Prostate gland (tissue), 2 donors: ENCODE results near the gene CCDC146. TPM values are rescaled to one million over a fixed set of nuclear protein-coding genes. Genes with fewer than 3 reads are reported as not detected.

Experiments
- DNase-seq: peaks from one replicate; pipeline ENCODE4 v3.0.0-alpha.2; 2019; ENCODE audit warnings: low spot score
- H3K27ac ChIP-seq, 2 donors: fragments of 200-600 bp; sonication (generic); 2 replicates each; pipeline ENCODE4 v1.5.1; 2017 to 2019
- H3K27me3 ChIP-seq: fragments of 200-600 bp; sonication (generic); replicated peaks from 2 replicates; pipeline ENCODE4 v1.5.1; 2019; ENCODE audit not compliant: insufficient read depth
- H3K36me3 ChIP-seq, 2 donors: fragments of 200-600 bp; sonication (generic); 1 replicate in 1 of 2; 2 replicates in 1 of 2; pipeline versions ENCODE4 v1.5.1 to v1.8.1; 2017 to 2019
- H3K4me1 ChIP-seq: fragments of 200-600 bp; sonication (generic); replicated peaks from 2 replicates; pipeline ENCODE4 v1.5.1; 2019
- H3K4me3 ChIP-seq, 2 donors: fragments of 200-600 bp; sonication (generic); 2 replicates each; pipeline ENCODE4 v1.5.1; 2017 to 2019
- H3K9me3 ChIP-seq: fragments of 200-600 bp; sonication (generic); 2 replicates; pipeline ENCODE4 v1.5.1; 2017
- CTCF ChIP-seq, 4 experiments: fragments of 200-600 bp in 2 of 4; fragments of 450-650 bp in 2 of 4; sonication (generic) in 2 of 4; IDR thresholded peaks; 1 replicate in 3 of 4; 2 replicates in 1 of 4; pipeline ENCODE4 v1.5.1; 2016 to 2019; ENCODE audit warnings: antibody characterized with exemption in 4 of 4, mild to moderate bottlenecking in 2 of 4, moderate library complexity in 2 of 4
- POLR2A ChIP-seq: fragments of 450-650 bp; IDR thresholded peaks from one replicate; pipeline ENCODE4 v1.6.1; 2016; ENCODE audit warnings: antibody characterized with exemption, mild to moderate bottlenecking
- POLR2AphosphoS5 ChIP-seq: sonication (generic); formaldehyde crosslinking; IDR thresholded peaks from one replicate; pipeline ENCODE4 v1.6.1; 2017; ENCODE audit warnings: antibody characterized with exemption
- WGBS: methylation state at CpG from one replicate; pipeline ENCODE4 v1.1.5; 2018; 5-methylcytosine and 5-hydroxymethylcytosine counted together
- intact Hi-C: fragments of 100-400 bp; cut with DNase I; formaldehyde crosslinking; loops from one replicate; pipeline ENCODE4 v1.14.2; 2022
- total RNA-seq, 2 donors: library from RNA; depleted of rRNA; stranded (reverse); fragments of >200 nt; gene quantifications; one replicate each; pipeline ENCODE4 v1.1.0, GENCODE V29; 2016

The CCDC146 gene
- total RNA-seq, 2 donors from 2014 or later, result 16.5 to 21.4 TPM

GRCh38 chr7:77181015-77181595 is 58.7 kb downstream of the CCDC146 start:
- no peaks in the 10 kb centered on the region for H3K4me1 ChIP-seq
- H3K36me3 ChIP-seq, result no peaks in the 10 kb centered on the region
- H3K4me3 ChIP-seq, result no peak overlapping the region
- no peak for DNase-seq
- 90% methylated on average over 4 of the region's 4 CpGs for whole genome bisulfite sequencing
- no peaks in the 10 kb centered on the region for H3K9me3 ChIP-seq
- TF ChIP-seq CTCF (IDR thresholded peaks at IDR 0.05) (no peak), POLR2A (no peak)
- H3K27ac ChIP-seq, result no peak overlapping the region
- intact Hi-C loops, result no loop called here
- H3K27me3 ChIP-seq, result no peaks in the 10 kb centered on the region

GRCh38 chr7:77181734-77182133 is 59.3 kb downstream of the CCDC146 start:
- TF ChIP-seq POLR2A, result no peak
- no peak for TF ChIP-seq CTCF (IDR thresholded peaks at IDR 0.05)
- TF ChIP-seq POLR2AphosphoS5, result no peak
- intact Hi-C loops, result no loop called here
- Histone ChIP-seq H3K4me1 (no peaks in the 10 kb centered on the region), H3K4me3 (no peak overlapping the region), H3K27ac (no peak overlapping the region), H3K27me3 (no peaks in the 10 kb centered on the region), H3K36me3 (no peaks in the 10 kb centered on the region), H3K9me3 (no peaks in the 10 kb centered on the region)
- DNase-seq, result no peak
- 85% methylated on average over 3 of the region's 3 CpGs for WGBS

GRCh38 chr7:77182261-77182660 is 59.8 kb downstream of the CCDC146 start:
- no peak overlapping the region for H3K27ac ChIP-seq
- no peak for DNase-seq
- H3K9me3 ChIP-seq, result no peaks in the 10 kb centered on the region
- no peaks in the 10 kb centered on the region for H3K36me3 ChIP-seq
- TF ChIP-seq POLR2AphosphoS5, result no peak
- no peak for TF ChIP-seq POLR2A
- no peaks in the 10 kb centered on the region for H3K4me1 ChIP-seq
- 74% methylated on average over 1 of the region's 1 CpG for WGBS
- intact Hi-C loops, result no loop called here
- no peaks in the 10 kb centered on the region for H3K27me3 ChIP-seq
- H3K4me3 ChIP-seq, result no peak overlapping the region

GRCh38 chr7:77184463-77184862 is 62.0 kb downstream of the CCDC146 start:
- no peak for DNase-seq
- Histone ChIP-seq H3K27ac (no peak overlapping the region), H3K4me1 (no peaks in the 10 kb centered on the region), H3K27me3 (no peaks in the 10 kb centered on the region), H3K4me3 (no peak overlapping the region), H3K9me3 (no peaks in the 10 kb centered on the region), H3K36me3 (no peaks in the 10 kb centered on the region)
- no peak for TF ChIP-seq CTCF (IDR thresholded peaks at IDR 0.05)
- no peak for TF ChIP-seq POLR2AphosphoS5
- TF ChIP-seq POLR2A, result no peak
- intact Hi-C loops, result no loop called here

GRCh38 chr7:77184990-77185389 is 62.6 kb downstream of the CCDC146 start:
- intact Hi-C loops, result no loop called here
- no peak for DNase-seq
- Histone ChIP-seq H3K4me3 (no peak overlapping the region), H3K27me3 (no peaks in the 10 kb centered on the region), H3K36me3 (no peaks in the 10 kb centered on the region), H3K4me1 (no peaks in the 10 kb centered on the region), H3K27ac (no peak overlapping the region), H3K9me3 (no peaks in the 10 kb centered on the region)
- no peak for TF ChIP-seq POLR2AphosphoS5
- WGBS, result 63% methylated on average over 3 of the region's 3 CpGs

GRCh38 chr7:77185866-77186265 is 63.5 kb downstream of the CCDC146 start:
- WGBS, result 85% methylated on average over 2 of the region's 2 CpGs
- no peaks in the 10 kb centered on the region for H3K36me3 ChIP-seq
- no peaks in the 10 kb centered on the region for H3K27me3 ChIP-seq
- no peak for DNase-seq
- intact Hi-C loops, result no loop called here
- H3K4me1 ChIP-seq, result no peaks in the 10 kb centered on the region
- no peaks in the 10 kb centered on the region for H3K9me3 ChIP-seq
- H3K4me3 ChIP-seq, result no peak overlapping the region
- no peak overlapping the region for H3K27ac ChIP-seq
- TF ChIP-seq CTCF (IDR thresholded peaks at IDR 0.05) (no peak), POLR2A (no peak), POLR2AphosphoS5 (no peak)
